ENCODE data around the gene SPEN. TPM values are rescaled to one million over a fixed set of nuclear protein-coding genes. Genes with fewer than 3 reads are reported as not detected.

SPEN gene
- total RNA-seq, 1 experiment from 2014 or later: 26.8 TPM

DNA sequence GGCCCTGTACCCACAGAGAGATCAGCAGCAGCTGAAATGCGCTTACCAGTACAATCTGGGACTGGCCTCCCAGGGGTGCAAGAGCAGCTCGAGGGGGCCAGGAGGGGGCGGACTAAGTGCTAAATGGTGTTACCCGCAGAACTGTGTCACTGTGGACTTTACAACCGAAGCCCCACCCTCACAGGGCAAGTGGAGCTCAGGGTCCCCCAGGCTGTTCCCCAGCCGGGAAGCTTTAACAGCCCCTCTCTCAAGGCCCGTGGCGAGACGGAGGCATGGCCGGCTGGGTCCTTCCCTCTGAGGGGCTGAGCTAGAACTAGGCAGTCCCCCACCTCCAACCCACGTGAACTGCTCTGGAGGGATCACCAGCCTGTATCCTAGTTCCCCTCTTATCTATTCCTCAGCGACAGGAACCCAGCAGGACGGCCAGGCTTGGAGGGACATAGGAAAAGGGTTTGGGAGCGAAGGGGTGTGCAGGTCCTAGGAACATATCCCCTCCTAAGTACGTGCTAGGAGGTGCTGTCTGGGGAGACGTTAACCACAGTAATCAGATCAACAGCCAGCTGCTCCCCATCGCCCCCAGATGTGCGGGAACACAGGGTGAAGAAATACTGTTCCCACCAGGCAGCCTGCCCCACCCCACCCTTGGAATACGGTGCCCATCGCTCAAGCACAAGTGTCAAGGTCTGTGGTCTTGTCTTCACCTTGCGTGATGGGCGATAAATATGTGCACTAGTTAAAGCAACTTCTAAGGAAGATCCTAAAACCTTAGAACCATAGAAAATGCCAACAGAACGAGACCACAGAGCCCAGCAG lies 104.0 kb downstream of the SPEN start:
- H2AFZ ChIP-seq (ENCODE audit: low read length): no peak overlapping the region
- no peak overlapping the region for H3K27ac ChIP-seq (ENCODE audit: low read length)
- no peak overlapping the region for H3K4me3 ChIP-seq (ENCODE audit: low read length)
- H3K9ac ChIP-seq (ENCODE audit: low read length): no peak overlapping the region
- H3K36me3 ChIP-seq (ENCODE audit: insufficient read depth, low read length): peaks cover 6% of the 10 kb centered on the region; the same call in 1 of the 2 replicates
- H3K9me2 ChIP-seq (replicated peaks; ENCODE audit: insufficient read depth, low read length): no peaks in the 10 kb centered on the region
- peaks cover 11% of the 10 kb centered on the region; the same call in 1 of the 2 replicates for H4K20me1 ChIP-seq (ENCODE audit: insufficient read depth, low read depth, low read length)
- peaks cover 21% of the 10 kb centered on the region for H3K79me2 ChIP-seq (ENCODE audit: low read length)
- no peaks in the 10 kb centered on the region for H3K9me3 ChIP-seq (ENCODE audit: low read length)
- H3K4me1 ChIP-seq (ENCODE audit: low read length): peaks cover 39% of the 10 kb centered on the region
- no peak for DNase-seq
- H3K27me3 ChIP-seq (ENCODE audit: low read length): no peaks in the 10 kb centered on the region
- no peak overlapping the region for H3K4me2 ChIP-seq (ENCODE audit: low read depth, low read length, poor library complexity, severe bottlenecking)

- H3K4me2 ChIP-seq (ENCODE audit: low read depth, low read length, poor library complexity, severe bottlenecking): no peak overlapping the region
- no peak overlapping the region for H2AFZ ChIP-seq (ENCODE audit: low read length)
- peaks cover 6% of the 10 kb centered on the region; the same call in 1 of the 2 replicates for H3K36me3 ChIP-seq (ENCODE audit: insufficient read depth, low read length)
- H4K20me1 ChIP-seq (ENCODE audit: insufficient read depth, low read depth, low read length): peaks cover 10% of the 10 kb centered on the region; the same call in 1 of the 2 replicates
- H3K9me2 ChIP-seq (replicated peaks; ENCODE audit: insufficient read depth, low read length): no peaks in the 10 kb centered on the region
- H3K9me3 ChIP-seq (ENCODE audit: low read length): no peaks in the 10 kb centered on the region
- H3K27me3 ChIP-seq (ENCODE audit: low read length): no peaks in the 10 kb centered on the region
- H3K4me1 ChIP-seq (ENCODE audit: low read length): peaks cover 37% of the 10 kb centered on the region
- no peak overlapping the region for H3K27ac ChIP-seq (ENCODE audit: low read length)
- H3K4me3 ChIP-seq (ENCODE audit: low read length): no peak overlapping the region
- peaks cover 22% of the 10 kb centered on the region for H3K79me2 ChIP-seq (ENCODE audit: low read length)
- DNase-seq: no peak
- no peak overlapping the region for H3K9ac ChIP-seq (ENCODE audit: low read length)
Measured at GRCh38 chr1:15952317-15953258, 105.1 kb downstream of the SPEN start.

GRCh38 chr1:15953294-15953771 lies 105.8 kb downstream of the SPEN start:
- Histone ChIP-seq H3K79me2 (ENCODE audit: low read length) (peaks cover 24% of the 10 kb centered on the region), H3K36me3 (ENCODE audit: insufficient read depth, low read length) (peaks cover 6% of the 10 kb centered on the region; the same call in 1 of the 2 replicates), H2AFZ (ENCODE audit: low read length) (no peak overlapping the region), H3K9ac (ENCODE audit: low read length) (no peak overlapping the region), H3K4me3 (ENCODE audit: low read length) (no peak overlapping the region), H3K9me2 (replicated peaks; ENCODE audit: insufficient read depth, low read length) (no peaks in the 10 kb centered on the region), H3K4me2 (ENCODE audit: low read depth, low read length, poor library complexity, severe bottlenecking) (no peak overlapping the region), H3K9me3 (ENCODE audit: low read length) (no peaks in the 10 kb centered on the region), H4K20me1 (ENCODE audit: insufficient read depth, low read depth, low read length) (peaks cover 11% of the 10 kb centered on the region), H3K27ac (ENCODE audit: low read length) (no peak overlapping the region), H3K27me3 (ENCODE audit: low read length) (no peaks in the 10 kb centered on the region), H3K4me1 (ENCODE audit: low read length) (peaks cover 30% of the 10 kb centered on the region)
- DNase-seq: no peak

DNA sequence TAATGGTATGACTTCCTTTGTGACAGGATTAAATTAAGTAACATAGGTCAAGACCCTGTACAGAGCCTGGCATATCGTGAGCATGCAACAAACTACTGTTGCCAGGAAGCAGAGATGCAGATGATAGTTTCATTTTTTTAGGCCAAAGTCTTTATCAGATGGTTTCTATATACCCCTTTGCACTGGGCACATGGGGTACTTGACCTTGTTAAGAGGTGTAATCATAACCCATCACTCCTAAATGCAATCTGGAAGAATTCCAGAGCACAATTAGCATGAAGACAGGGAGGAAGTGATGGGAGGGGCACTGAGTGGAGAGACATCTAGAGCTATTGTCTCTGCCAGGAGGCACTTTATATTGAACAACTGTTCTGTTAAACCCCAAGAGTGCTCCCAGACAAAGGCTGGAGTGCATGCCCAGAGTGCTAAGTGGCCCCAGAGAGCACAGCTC lies 106.3 kb downstream of the SPEN start:
- no peaks in the 10 kb centered on the region for H3K27me3 ChIP-seq (ENCODE audit: low read length)
- no peaks in the 10 kb centered on the region for H3K9me3 ChIP-seq (ENCODE audit: low read length)
- no peak overlapping the region for H3K4me3 ChIP-seq (ENCODE audit: low read length)
- peaks cover 24% of the 10 kb centered on the region for H3K79me2 ChIP-seq (ENCODE audit: low read length)
- H4K20me1 ChIP-seq (ENCODE audit: insufficient read depth, low read depth, low read length): peaks cover 16% of the 10 kb centered on the region
- no peaks in the 10 kb centered on the region for H3K9me2 ChIP-seq (replicated peaks; ENCODE audit: insufficient read depth, low read length)
- peaks cover 6% of the 10 kb centered on the region; the same call in 1 of the 2 replicates for H3K36me3 ChIP-seq (ENCODE audit: insufficient read depth, low read length)
- H2AFZ ChIP-seq (ENCODE audit: low read length): no peak overlapping the region
- H3K9ac ChIP-seq (ENCODE audit: low read length): no peak overlapping the region
- DNase-seq: no peak
- H3K27ac ChIP-seq (ENCODE audit: low read length): no peak overlapping the region
- no peak overlapping the region for H3K4me2 ChIP-seq (ENCODE audit: low read depth, low read length, poor library complexity, severe bottlenecking)
- H3K4me1 ChIP-seq (ENCODE audit: low read length): peaks cover 26% of the 10 kb centered on the region

- peaks cover 17% of the 10 kb centered on the region for H4K20me1 ChIP-seq (ENCODE audit: insufficient read depth, low read depth, low read length)
- no peaks in the 10 kb centered on the region for H3K9me3 ChIP-seq (ENCODE audit: low read length)
- H3K4me1 ChIP-seq (ENCODE audit: low read length): peaks cover 21% of the 10 kb centered on the region
- H3K36me3 ChIP-seq (ENCODE audit: insufficient read depth, low read length): peaks cover 6% of the 10 kb centered on the region; the same call in 1 of the 2 replicates
- H3K4me3 ChIP-seq (ENCODE audit: low read length): no peak overlapping the region
- no peaks in the 10 kb centered on the region for H3K9me2 ChIP-seq (replicated peaks; ENCODE audit: insufficient read depth, low read length)
- no peak overlapping the region for H2AFZ ChIP-seq (ENCODE audit: low read length)
- H3K4me2 ChIP-seq (ENCODE audit: low read depth, low read length, poor library complexity, severe bottlenecking): no peak overlapping the region
- no peak for DNase-seq
- H3K27me3 ChIP-seq (ENCODE audit: low read length): no peaks in the 10 kb centered on the region
- no peak overlapping the region for H3K9ac ChIP-seq (ENCODE audit: low read length)
- H3K79me2 ChIP-seq (ENCODE audit: low read length): peaks cover 24% of the 10 kb centered on the region
- H3K27ac ChIP-seq (ENCODE audit: low read length): no peak overlapping the region
Measured at GRCh38 chr1:15954316-15954715, 106.8 kb downstream of the SPEN start.

DNA sequence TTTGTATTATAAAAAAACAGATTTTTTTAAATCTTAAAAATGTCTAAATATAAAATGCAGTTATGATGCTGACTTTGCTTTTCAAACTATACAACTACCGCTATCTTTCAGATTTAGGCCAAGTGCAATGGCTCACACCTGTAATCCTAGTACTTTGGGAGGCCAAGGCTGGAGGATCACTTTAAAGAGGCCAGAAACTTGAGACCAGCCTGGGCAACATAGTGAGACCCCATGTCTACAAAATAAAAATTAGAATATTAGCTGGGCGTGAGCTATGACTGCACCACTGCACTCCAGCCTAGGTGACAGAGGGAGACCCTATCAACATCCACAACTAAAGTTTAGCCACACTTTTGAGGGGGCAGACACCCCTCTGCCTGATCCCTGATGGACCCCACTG lies 108.0 kb downstream of the SPEN start:
- peaks cover 20% of the 10 kb centered on the region for H4K20me1 ChIP-seq (ENCODE audit: insufficient read depth, low read depth, low read length)
- no peaks in the 10 kb centered on the region for H3K9me3 ChIP-seq (ENCODE audit: low read length)
- H3K4me1 ChIP-seq (ENCODE audit: low read length): peaks cover 9% of the 10 kb centered on the region
- no peak overlapping the region for H3K9ac ChIP-seq (ENCODE audit: low read length)
- no peak overlapping the region for H2AFZ ChIP-seq (ENCODE audit: low read length)
- no peak overlapping the region for H3K27ac ChIP-seq (ENCODE audit: low read length)
- no peak overlapping the region for H3K4me2 ChIP-seq (ENCODE audit: low read depth, low read length, poor library complexity, severe bottlenecking)
- H3K36me3 ChIP-seq (ENCODE audit: insufficient read depth, low read length): peaks cover 6% of the 10 kb centered on the region; the same call in 1 of the 2 replicates
- H3K79me2 ChIP-seq (ENCODE audit: low read length): peaks cover 16% of the 10 kb centered on the region
- H3K27me3 ChIP-seq (ENCODE audit: low read length): no peaks in the 10 kb centered on the region
- no peak overlapping the region for H3K4me3 ChIP-seq (ENCODE audit: low read length)
- no peaks in the 10 kb centered on the region for H3K9me2 ChIP-seq (replicated peaks; ENCODE audit: insufficient read depth, low read length)
- no peak for DNase-seq

GRCh38 chr1:15956150-15956549 lies 108.6 kb downstream of the SPEN start:
- H3K4me3 ChIP-seq (ENCODE audit: low read length): no peak overlapping the region
- peaks cover 21% of the 10 kb centered on the region for H4K20me1 ChIP-seq (ENCODE audit: insufficient read depth, low read depth, low read length)
- peaks cover 3% of the 10 kb centered on the region for H3K4me1 ChIP-seq (ENCODE audit: low read length)
- no peak for DNase-seq
- peaks cover 6% of the 10 kb centered on the region; the same call in 1 of the 2 replicates for H3K36me3 ChIP-seq (ENCODE audit: insufficient read depth, low read length)
- no peak overlapping the region for H3K4me2 ChIP-seq (ENCODE audit: low read depth, low read length, poor library complexity, severe bottlenecking)
- peaks cover 13% of the 10 kb centered on the region for H3K79me2 ChIP-seq (ENCODE audit: low read length)
- no peaks in the 10 kb centered on the region for H3K9me2 ChIP-seq (replicated peaks; ENCODE audit: insufficient read depth, low read length)
- H3K9ac ChIP-seq (ENCODE audit: low read length): no peak overlapping the region
- H3K9me3 ChIP-seq (ENCODE audit: low read length): no peaks in the 10 kb centered on the region
- no peak overlapping the region for H3K27ac ChIP-seq (ENCODE audit: low read length)
- no peak overlapping the region for H2AFZ ChIP-seq (ENCODE audit: low read length)
- no peaks in the 10 kb centered on the region for H3K27me3 ChIP-seq (ENCODE audit: low read length)

Measured in Karpas-422 (cell line).